ENCODE measurements around the gene C17orf107. TPM values are rescaled to one million over a fixed set of nuclear protein-coding genes. Genes with fewer than 3 reads are reported as not detected.
A peak's percentile ranks its signal among the peaks of the same experiment; 100 is the strongest.

C17orf107 gene
- total RNA-seq, 2 experiments from 2014 or later: 3.0 to 3.6 TPM

DNA sequence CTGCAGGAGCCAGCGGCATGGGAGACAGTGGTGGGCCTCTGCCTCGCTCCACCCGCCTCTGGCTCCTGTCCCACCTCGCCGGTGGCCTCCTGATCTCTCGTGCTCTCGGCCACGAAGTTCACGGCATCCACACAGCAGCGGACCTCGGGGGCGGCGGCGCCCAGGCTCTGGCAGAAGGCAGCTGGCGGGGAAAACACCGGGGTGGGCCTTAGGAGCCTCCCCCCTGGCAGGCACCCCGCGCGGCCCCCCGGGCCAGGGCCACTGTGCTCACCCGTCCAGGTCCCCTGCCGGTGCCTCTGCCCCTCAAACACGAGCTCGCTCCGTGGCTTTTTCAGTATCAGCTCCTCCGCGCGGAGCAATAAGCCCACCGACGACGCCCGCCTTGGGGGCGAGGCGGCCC, 409 bp upstream of the C17orf107 start:
- ChIA-PET CTCF (interaction anchor here (1.0 to 2.5 kb wide), 8 partner anchors 8 to 332 kb away, joined by 3 to 23 read pairs (median 5); no protein-coding TSS in a partner anchor), POLR2A (interaction anchor here (0.6 to 5.8 kb wide), 11 partner anchors 8 to 199 kb away, joined by 3 to 41 read pairs (median 7); partner anchors contain the start of genes PELP1, PFN1, PLD2 and RNF167)
- no peaks in the 10 kb centered on the region for H3K9me3 Mint-ChIP-seq
- H3K36me3 Mint-ChIP-seq (ENCODE audit: low read depth): peaks cover 21% of the 10 kb centered on the region
- intact Hi-C loops (cut with micrococcal nuclease): no loop called here
- H3K4me3 Mint-ChIP-seq: peak overlapping the region; percentile 94
- H3K27ac Mint-ChIP-seq: no peak overlapping the region
- DNase-seq: peak; percentile 33
- H3K27me3 Mint-ChIP-seq: no peaks in the 10 kb centered on the region
- ATAC-seq: peak; percentile 2
- H3K4me1 Mint-ChIP-seq (ENCODE audit: low read depth): peaks cover 27% of the 10 kb centered on the region
- TF ChIP-seq, protein P1, sequence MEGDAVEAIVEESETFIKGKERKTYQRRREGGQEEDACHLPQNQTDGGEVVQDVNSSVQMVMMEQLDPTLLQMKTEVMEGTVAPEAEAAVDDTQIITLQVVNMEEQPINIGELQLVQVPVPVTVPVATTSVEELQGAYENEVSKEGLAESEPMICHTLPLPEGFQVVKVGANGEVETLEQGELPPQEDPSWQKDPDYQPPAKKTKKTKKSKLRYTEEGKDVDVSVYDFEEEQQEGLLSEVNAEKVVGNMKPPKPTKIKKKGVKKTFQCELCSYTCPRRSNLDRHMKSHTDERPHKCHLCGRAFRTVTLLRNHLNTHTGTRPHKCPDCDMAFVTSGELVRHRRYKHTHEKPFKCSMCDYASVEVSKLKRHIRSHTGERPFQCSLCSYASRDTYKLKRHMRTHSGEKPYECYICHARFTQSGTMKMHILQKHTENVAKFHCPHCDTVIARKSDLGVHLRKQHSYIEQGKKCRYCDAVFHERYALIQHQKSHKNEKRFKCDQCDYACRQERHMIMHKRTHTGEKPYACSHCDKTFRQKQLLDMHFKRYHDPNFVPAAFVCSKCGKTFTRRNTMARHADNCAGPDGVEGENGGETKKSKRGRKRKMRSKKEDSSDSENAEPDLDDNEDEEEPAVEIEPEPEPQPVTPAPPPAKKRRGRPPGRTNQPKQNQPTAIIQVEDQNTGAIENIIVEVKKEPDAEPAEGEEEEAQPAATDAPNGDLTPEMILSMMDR (IDR thresholded peaks at IDR 0.05): no peak

DNA sequence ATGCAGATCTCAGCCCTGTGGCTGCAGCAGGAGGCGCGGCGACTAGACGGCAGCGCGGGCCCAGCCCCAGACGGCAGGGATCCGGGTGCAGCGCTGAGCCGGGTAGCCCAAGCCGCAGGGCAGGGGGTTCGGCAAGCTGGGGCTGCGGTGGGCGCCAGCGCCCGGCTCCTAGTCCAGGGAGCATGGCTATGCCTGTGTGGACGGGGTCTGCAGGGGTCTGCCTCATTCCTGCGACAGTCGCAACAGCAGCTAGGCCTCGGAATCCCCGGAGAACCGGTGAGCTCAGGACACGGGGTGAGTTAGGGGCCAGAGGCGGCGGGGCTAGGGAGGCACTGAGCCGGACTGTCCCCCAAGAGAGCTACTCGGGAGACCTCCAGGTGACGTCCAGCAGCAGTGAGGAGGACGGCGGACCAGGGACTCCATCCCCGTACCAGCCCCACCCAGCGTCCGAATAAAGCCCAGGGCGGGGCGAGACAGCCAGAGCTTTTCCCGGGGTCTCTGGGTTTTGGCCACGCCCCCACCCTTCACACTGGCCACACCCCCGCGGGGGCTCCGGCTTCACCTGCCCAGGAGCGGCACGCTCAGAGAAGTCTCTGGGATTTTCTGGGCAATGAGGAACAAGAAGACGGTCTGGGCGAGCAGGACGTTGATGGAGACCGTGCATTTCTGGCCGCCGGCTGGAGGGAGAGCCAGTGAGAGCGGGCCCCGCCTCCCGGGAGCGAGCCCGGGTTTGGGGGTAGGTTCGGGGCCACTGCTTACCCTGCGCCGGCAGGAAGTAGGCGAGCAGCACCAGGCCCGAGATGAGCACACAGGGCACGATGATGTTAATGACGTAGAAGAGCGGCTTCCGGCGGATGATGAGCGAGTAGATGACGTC, 1.1 kb downstream of the C17orf107 start:
- intact Hi-C loops (cut with micrococcal nuclease): loop anchor here (10.0 kb wide), 1 partner anchor 164 kb away; no protein-coding TSS in a partner anchor
- H3K4me3 Mint-ChIP-seq: peak overlapping the region; percentile 94
- H3K4me1 Mint-ChIP-seq (ENCODE audit: low read depth): peaks cover 34% of the 10 kb centered on the region
- TF ChIP-seq, protein P1 (IDR thresholded peaks at IDR 0.05): no peak
- ChIA-PET POLR2A (interaction anchor here (0.6 to 5.8 kb wide), 11 partner anchors 8 to 197 kb away, joined by 3 to 41 read pairs (median 7); partner anchors contain the start of genes ARRB2, PELP1, PFN1 and PLD2), CTCF (interaction anchor here (0.6 to 2.5 kb wide), 6 partner anchors 8 to 110 kb away, joined by 3 to 23 read pairs (median 4); no protein-coding TSS in a partner anchor)
- ATAC-seq: peak; percentile 24
- H3K36me3 Mint-ChIP-seq (ENCODE audit: low read depth): peaks cover 16% of the 10 kb centered on the region
- no peaks in the 10 kb centered on the region for H3K27me3 Mint-ChIP-seq
- peak overlapping the region; percentile 94 for H3K27ac Mint-ChIP-seq
- no peaks in the 10 kb centered on the region for H3K9me3 Mint-ChIP-seq
- DNase-seq: peak; percentile 68

DNA sequence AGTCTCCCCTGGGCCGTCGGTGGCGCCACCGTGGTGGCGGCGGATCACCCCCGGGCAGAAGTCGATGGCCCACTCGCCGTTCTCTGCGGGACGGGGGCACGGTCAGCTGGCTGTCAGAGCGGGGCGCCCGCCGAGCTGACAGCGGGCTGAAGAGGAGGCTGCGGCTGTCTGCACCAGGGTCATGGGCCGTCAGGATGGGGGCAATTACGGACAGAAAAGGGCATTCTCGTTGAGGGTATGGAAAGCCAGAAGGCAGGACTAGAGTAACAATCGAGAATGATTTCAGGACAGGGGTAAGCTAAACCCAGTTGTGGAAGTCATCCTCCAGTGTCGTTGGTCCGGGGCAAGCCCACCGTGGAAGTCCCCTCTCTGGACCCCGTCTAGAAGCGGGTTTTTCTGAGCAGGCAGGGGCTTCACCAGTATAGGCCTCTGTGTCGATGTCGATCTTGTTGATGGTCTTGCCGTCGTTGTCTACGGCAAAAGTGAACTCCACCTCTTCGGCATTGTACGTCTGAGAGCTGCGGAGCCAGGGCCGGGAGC, 1.8 kb downstream of the C17orf107 start:
- intact Hi-C loops (cut with micrococcal nuclease): loop anchor here (10.0 kb wide), 1 partner anchor 164 kb away; no protein-coding TSS in a partner anchor
- ChIA-PET POLR2A (interaction anchor here (0.6 to 5.8 kb wide), 10 partner anchors 8 to 201 kb away, joined by 3 to 41 read pairs (median 6); partner anchors contain the start of genes ARRB2, PELP1, PFN1 and RNF167), CTCF (interaction anchor here (1.2 to 1.4 kb wide), 2 partner anchors 56 to 335 kb away, joined by 3 read pairs; no protein-coding TSS in a partner anchor)
- no peaks in the 10 kb centered on the region for H3K27me3 Mint-ChIP-seq
- TF ChIP-seq, protein P1 (IDR thresholded peaks at IDR 0.05): no peak
- peaks cover 34% of the 10 kb centered on the region for H3K4me1 Mint-ChIP-seq (ENCODE audit: low read depth)
- H3K4me3 Mint-ChIP-seq: peak overlapping the region; percentile 94
- DNase-seq (no peak), ATAC-seq (no peak)
- peaks cover 16% of the 10 kb centered on the region for H3K36me3 Mint-ChIP-seq (ENCODE audit: low read depth)
- H3K27ac Mint-ChIP-seq: peak overlapping the region; percentile 57
- H3K9me3 Mint-ChIP-seq: no peaks in the 10 kb centered on the region

DNA sequence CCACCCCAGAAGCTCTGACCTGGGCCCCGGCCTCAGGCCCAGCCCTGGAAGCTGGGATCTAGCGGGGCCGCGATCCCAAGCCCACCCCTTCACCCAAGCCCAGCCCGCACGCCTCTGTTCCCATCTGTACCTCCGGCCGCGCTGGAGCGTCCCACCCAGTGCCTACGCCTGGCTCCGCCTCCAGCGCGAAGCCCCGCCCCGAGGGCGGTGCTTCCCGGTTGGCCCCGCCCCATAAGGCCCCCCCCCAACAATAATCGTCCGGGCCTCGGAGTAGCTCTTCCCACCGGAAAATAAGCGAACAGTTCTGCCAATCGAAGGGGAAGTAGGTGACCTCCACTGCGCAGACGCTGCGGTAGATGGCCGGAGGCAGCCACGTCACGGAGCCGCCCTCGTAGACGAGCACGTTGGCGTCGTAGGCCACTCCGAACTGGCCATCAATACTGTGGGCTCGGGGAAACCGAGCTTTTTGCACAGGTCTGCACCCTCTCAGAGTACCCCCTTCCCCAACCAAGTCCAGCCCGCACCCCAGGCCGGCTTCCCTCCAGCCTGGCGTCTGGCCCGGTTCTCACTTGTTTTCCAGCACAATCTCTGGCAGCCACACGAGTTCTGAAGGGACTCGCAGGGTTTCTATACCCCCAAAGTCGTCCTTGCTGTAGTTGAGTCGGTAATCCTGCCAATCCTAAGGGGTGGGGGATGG, 2.5 kb downstream of the C17orf107 start:
- peak overlapping the region; percentile 94 for H3K4me3 Mint-ChIP-seq
- H3K4me1 Mint-ChIP-seq (ENCODE audit: low read depth): peaks cover 34% of the 10 kb centered on the region
- H3K27me3 Mint-ChIP-seq: no peaks in the 10 kb centered on the region
- CTCF ChIA-PET: interaction anchor here (1.2 to 2.4 kb wide), 6 partner anchors 12 to 335 kb away, joined by 3 to 19 read pairs (median 7); partner anchors contain the start of genes PSMB6, RNF167 and SLC25A11
- no peak for ATAC-seq
- intact Hi-C loops (cut with micrococcal nuclease): loop anchor here (10.0 kb wide), 1 partner anchor 163 kb away; no protein-coding TSS in a partner anchor
- POLR2A ChIA-PET: interaction anchor here (0.6 to 5.8 kb wide), 8 partner anchors 7 to 201 kb away, joined by 3 to 41 read pairs (median 4); partner anchors contain the start of genes ARRB2, PFN1, RNF167 and SLC25A11
- no peaks in the 10 kb centered on the region for H3K9me3 Mint-ChIP-seq
- H3K27ac Mint-ChIP-seq: no peak overlapping the region
- peak; percentile 20 for DNase-seq
- TF ChIP-seq, protein P1 (IDR thresholded peaks at IDR 0.05): no peak
- H3K36me3 Mint-ChIP-seq (ENCODE audit: low read depth): peaks cover 16% of the 10 kb centered on the region
